K562 (cell line): ENCODE results near the gene CTTNBP2. TPM values are rescaled to one million over a fixed set of nuclear protein-coding genes. Genes with fewer than 3 reads are reported as not detected.

Source experiments
- ATAC-seq: fragments of 200-7000 bp; cut with Tn5 transposase; 3 replicates; pipeline ENCODE4 v1.9.1; 2020; ENCODE audit warnings: moderate library complexity
- BruUV-seq: library from RNA; stranded (reverse); fragments of 400-500 nt; replicated peaks from 2 replicates; lab custom pipeline; 2021; lab: Mats Ljungman, UMichigan
- CTCF ChIA-PET: fragments of 300-600 bp; formaldehyde crosslinking; extraction: SDS; loops from one replicate; lab custom pipeline; 2021; ENCODE audit warnings: low intra/inter-chr PET ratio; lab: Yijun Ruan, JAX
- POLR2A ChIA-PET: fragments of 300-600, 350-650 bp; sonication (Branson Sonifier 250); formaldehyde crosslinking; extraction: SDS; loops from one replicate; lab custom pipeline; 2021; ENCODE audit warnings: antibody characterized with exemption, inconsistent platforms; lab: Yijun Ruan, JAX
- DNase-seq, 4 experiments: peaks; one replicate each; pipeline versions ENCODE4 v3.0.0 to v3.0.0-alpha.2; 2011 to 2018; ENCODE audit warnings: low spot score in 3 of 4, mixed read lengths in 3 of 4; ENCODE audit errors: extremely low read depth in 1 of 4
- FAIRE-seq: peaks from 2 replicates; lab custom pipeline; 2011; peaks lifted over from hg19 to GRCh38; lab: Jason Lieb, UNC
- H2AFZ ChIP-seq: 2 replicates; pipeline ENCODE4 v1.6.0; 2011; ENCODE audit warnings: low read depth, low read length, control low read depth, inconsistent platforms
- H3K27ac ChIP-seq: fragments of 200-600 bp; 3 replicates; pipeline ENCODE4 v1.8.0; 2011; ENCODE audit warnings: low read depth, mild to moderate bottlenecking, control low read depth, inconsistent platforms, low read length, moderate library complexity, mixed read lengths; ENCODE audit errors: extremely low read depth
- H3K27me3 ChIP-seq, 2 experiments: fragments of 300-600 bp in 1 of 2; 2 replicates in 1 of 2; 3 replicates in 1 of 2; pipeline versions ENCODE4 v1.6.0 to v1.8.0; 2011; ENCODE audit warnings: inconsistent platforms in 2 of 2, low read length in 2 of 2, mild to moderate bottlenecking in 1 of 2, mixed read lengths in 1 of 2, moderate library complexity in 1 of 2; ENCODE audit not compliant: control insufficient read depth in 2 of 2, insufficient read depth in 2 of 2
- H3K36me3 ChIP-seq: fragments of 300-600 bp; 3 replicates; pipeline ENCODE4 v1.8.0; 2011; ENCODE audit warnings: mild to moderate bottlenecking, low read length, inconsistent platforms; ENCODE audit not compliant: control insufficient read depth, insufficient read depth
- H3K4me1 ChIP-seq, 2 experiments: fragments of 200-600 bp in 1 of 2; replicated peaks in 1 of 2; 2 replicates in 1 of 2; 3 replicates in 1 of 2; pipeline versions ENCODE4 v1.5.1 to v1.8.0; 2011; ENCODE audit warnings: inconsistent platforms in 2 of 2, low read length in 2 of 2, mild to moderate bottlenecking in 1 of 2, mixed read lengths in 1 of 2, moderate library complexity in 1 of 2; ENCODE audit not compliant: control insufficient read depth in 2 of 2, insufficient read depth in 2 of 2
- H3K4me2 ChIP-seq: 2 replicates; pipeline ENCODE4 v1.6.1; 2011; ENCODE audit warnings: low read length, control low read depth, inconsistent platforms, mixed read lengths; ENCODE audit not compliant: insufficient read depth
- H3K4me3 ChIP-seq: fragments of 200-600 bp; sonication (generic), shearing (Covaris generic); 2 replicates; pipeline ENCODE4 v1.5.1; 2016; ENCODE audit warnings: control low read depth, inconsistent platforms
- H3K79me2 ChIP-seq: fragments of 200-600 bp; 3 replicates; pipeline ENCODE4 v1.8.0; 2011; ENCODE audit warnings: low read length, inconsistent platforms; ENCODE audit not compliant: control insufficient read depth, insufficient read depth
- H3K9ac ChIP-seq, 2 experiments: 2 replicates each; pipeline versions ENCODE4 v1.6.0 to v1.6.1; 2011; ENCODE audit warnings: low read depth in 2 of 2, low read length in 2 of 2, control low read depth in 1 of 2, inconsistent platforms in 1 of 2, mild to moderate bottlenecking in 1 of 2, mixed read lengths in 1 of 2; ENCODE audit not compliant: insufficient read depth in 1 of 2
- H3K9me1 ChIP-seq: one replicate; pipeline ENCODE4 v1.6.0; 2011; ENCODE audit warnings: inconsistent platforms, mild to moderate bottlenecking, low read length, moderate library complexity; ENCODE audit not compliant: control insufficient read depth, insufficient read depth
- H3K9me3 ChIP-seq: replicated peaks from 2 replicates; pipeline ENCODE4 v1.5.1; 2011; ENCODE audit warnings: low read depth, low read length, inconsistent platforms; ENCODE audit not compliant: control insufficient read depth, insufficient read depth
- H4K20me1 ChIP-seq: replicated peaks from 2 replicates; pipeline ENCODE4 v1.6.1; 2011; ENCODE audit warnings: low read length, inconsistent platforms, mixed read lengths; ENCODE audit not compliant: control insufficient read depth, insufficient read depth
- TARDBP ChIP-seq: fragments of 450-650 bp; IDR thresholded peaks from 2 replicates; pipeline ENCODE4 v1.6.1; 2016
- TEAD4 ChIP-seq, 2 experiments: sonication (generic) in 1 of 2; formaldehyde crosslinking in 1 of 2; IDR thresholded peaks; 2 replicates each; pipeline versions ENCODE4 v1.6.1 to v1.8.0; 2012 to 2022; ENCODE audit warnings: borderline replicate concordance in 1 of 2, inconsistent platforms in 1 of 2, low read length in 1 of 2, mild to moderate bottlenecking in 1 of 2, missing genetic modification reagents in 1 of 2
- ZNF512 ChIP-seq: IDR thresholded peaks from 2 replicates; pipeline ENCODE4 v1.6.1; 2016; ENCODE audit warnings: missing genetic modification characterization, missing compliant biosample characterization
- WGBS: fragments of 100-300 bp; shearing (Covaris generic); methylation state at CpG from one replicate; pipeline ENCODE4 v1.1.6; 2016; ENCODE audit warnings: low coverage, mixed read lengths; ENCODE audit not compliant: insufficient coverage; ENCODE audit errors: missing lambda C conversion rate; 5-methylcytosine and 5-hydroxymethylcytosine counted together
- in situ Hi-C: fragments of 300-500 bp; cut with MboI; formaldehyde crosslinking; loops from 4 replicates; pipeline ENCODE4 v1.15.0; 2018; ENCODE audit warnings: inconsistent platforms, mixed read lengths
- intact Hi-C: fragments of 100-400 bp; cut with micrococcal nuclease; formaldehyde crosslinking; loops from 2 replicates; pipeline ENCODE4 v1.14.2; 2022
- polyA plus RNA-seq, 8 experiments: library from polyadenylated mRNA; depleted of rRNA in 4 of 8; stranded (reverse) in 5 of 8; unstranded in 3 of 8; fragments of >200 nt; fragmentation: Nextera tagmentation in 2 of 8; fragmentation: Illumina TruSeq in 1 of 8; extraction: Ambion mirVana in 2 of 8; extraction: Trizol in 1 of 8; gene quantifications; 2 replicates each; pipeline versions ENCODE4 v1.2.1 to v1.2.3, GENCODE V29; 2011 to 2014; ENCODE audit warnings: inconsistent platforms in 1 of 8, missing spikeins in 1 of 8
- total RNA-seq, 7 experiments: library from RNA; depleted of rRNA in 6 of 7; stranded (reverse); fragments of >200 nt in 6 of 7; fragmentation: Illumina TruSeq in 2 of 7; extraction: Trizol in 2 of 7; gene quantifications; 2 replicates each; pipeline versions ENCODE4 v1.2.1 to v1.2.3, GENCODE V29; 2011 to 2021; ENCODE audit warnings: low replicate concordance in 1 of 7

CTTNBP2 gene
- total and polyA plus RNA-seq, 9 of the 15 experiments (the other 6 are each of a cell fraction or from before 2014, with no cell fraction given): 0.05 TPM; not detected in 8

DNA sequence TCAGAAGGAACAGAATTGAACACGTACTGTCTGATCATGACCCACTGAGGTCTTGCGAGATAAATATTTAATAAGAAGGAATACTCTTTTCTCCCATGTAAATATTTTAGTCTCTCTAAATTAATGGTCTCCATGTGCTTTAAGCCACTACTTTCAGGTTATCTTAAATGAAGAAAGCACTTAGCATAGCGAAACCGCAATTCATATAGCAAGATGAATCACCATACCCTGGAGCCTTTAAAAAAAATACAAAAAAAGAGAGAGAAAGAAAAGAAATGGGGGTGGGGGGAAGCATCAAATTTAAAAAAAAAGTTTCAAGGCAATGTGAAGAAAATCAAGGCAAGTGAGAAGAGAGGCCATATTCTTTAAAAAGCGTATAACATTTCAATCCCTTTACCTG is 82.5 kb downstream of the CTTNBP2 start:
- in situ Hi-C loops: no loop called here
- WGBS: 60% methylated on average over 5 of the region's 5 CpGs

More for the DNA sequence above, 82.5 kb downstream of the CTTNBP2 start:
- H3K9me3 ChIP-seq: no peaks in the 10 kb centered on the region
- peak overlapping the region; percentile 89 for H2AFZ ChIP-seq
- ChIA-PET POLR2A (no interaction called here), CTCF (no interaction called here)
- peaks cover 15 to 35% of the 10 kb centered on the region in 2 experiments; a peak in 4 of 5 replicates for H3K4me1 ChIP-seq
- H3K79me2 ChIP-seq: no peaks in the 10 kb centered on the region
- intact Hi-C loops: loop anchor here (10.0 kb wide), 1 partner anchor 836 kb away; the partner anchor contains the start of gene ST7
- no peak overlapping the region for H3K9ac ChIP-seq
- ATAC-seq (no peak), FAIRE-seq (no peak), DNase-seq (no peak)
- H3K4me3 ChIP-seq: no peak overlapping the region
- TF ChIP-seq TARDBP (no peak), ZNF512 (peak; percentile 55), TEAD4 (IDR thresholded peaks at IDR 0.05; ENCODE audit: low read length) (peak; percentile 10; the same call in 1 of the 2 replicates), TEAD4 (CRISPR knock-in tag; IDR thresholded peaks at IDR 0.05; ENCODE audit: borderline replicate concordance) (no peak)
- H3K36me3 ChIP-seq: no peaks in the 10 kb centered on the region
- no peaks in the 10 kb centered on the region for H3K27me3 ChIP-seq
- H3K27ac ChIP-seq: peak overlapping the region; percentile 74; the same call in 1 of the 3 replicates
- no peaks in the 10 kb centered on the region for H3K9me1 ChIP-seq
- H3K4me2 ChIP-seq: no peak overlapping the region
- no peaks in the 10 kb centered on the region for H4K20me1 ChIP-seq
- BruUV-seq: no TSS peak
